COR-L47 (cell line): Measurements from ENCODE around the gene WNT2.

ENCODE experiments used
- DNase-seq: peaks from one replicate; lab custom pipeline; 2025; lab: John Stamatoyannopoulos, UW

Gene WNT2

GRCh38 chr7:117322741-117323304 is at the start of gene WNT2:
Gene WNT2 (minus strand): TSS chr7:117323058. CDS start chr7:117322989, 69 bp downstream.
- DNase-seq, result no peak

DNA sequence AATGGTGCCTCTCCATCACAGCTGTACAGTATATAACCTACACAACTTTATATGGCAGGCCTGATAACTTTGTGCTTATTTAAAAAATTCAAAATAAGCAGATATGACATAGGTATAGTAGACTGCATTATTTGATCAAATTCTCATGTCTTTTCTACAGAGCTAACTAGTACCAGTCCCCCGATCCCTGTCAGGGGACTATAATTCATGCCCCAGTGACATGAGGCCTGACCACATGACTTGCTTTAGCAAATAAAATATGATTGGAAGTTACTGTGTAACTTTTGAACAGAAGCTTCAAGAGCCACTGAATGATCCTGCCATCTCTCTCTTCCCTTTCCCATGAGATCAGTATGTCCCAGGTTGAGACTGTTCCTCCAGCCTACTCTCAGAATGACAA is 49.2 kb upstream of the WNT2 start:
- no peak for DNase-seq

GRCh38 chr7:117364339-117365080 is 41.7 kb upstream of the WNT2 start:
- no peak for DNase-seq

DNA sequence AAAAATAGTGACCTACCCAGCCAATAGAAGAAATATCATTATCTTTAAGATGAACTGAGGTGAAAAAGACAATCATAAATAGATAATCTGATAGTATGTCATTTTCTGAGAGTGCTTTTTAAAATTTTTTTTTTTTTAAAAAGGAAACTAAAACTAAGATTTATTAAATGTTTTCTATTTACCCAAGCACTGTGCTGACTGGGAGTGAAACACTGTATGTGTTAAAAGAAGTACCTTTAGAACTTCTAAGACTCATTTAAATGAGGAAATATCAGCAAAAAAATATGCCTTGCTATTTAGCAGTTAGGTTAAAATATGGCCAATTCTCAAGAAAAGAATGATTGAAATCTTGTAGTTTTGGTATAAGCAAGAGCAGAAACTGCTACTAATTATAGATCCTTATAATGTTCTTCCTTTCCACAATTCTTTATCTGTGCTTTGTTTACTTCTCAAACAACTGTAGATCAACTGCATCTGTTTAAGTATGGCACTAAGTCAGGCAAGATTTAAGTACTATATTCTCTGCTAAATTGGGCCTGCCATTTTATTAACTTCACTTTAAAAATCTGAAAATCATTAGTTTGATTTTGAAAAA is 39.5 kb upstream of the WNT2 start:
- no peak for DNase-seq

- no peak for DNase-seq
These were observed 27.2 kb upstream of the WNT2 start for GRCh38 chr7:117350027-117350426.

DNA sequence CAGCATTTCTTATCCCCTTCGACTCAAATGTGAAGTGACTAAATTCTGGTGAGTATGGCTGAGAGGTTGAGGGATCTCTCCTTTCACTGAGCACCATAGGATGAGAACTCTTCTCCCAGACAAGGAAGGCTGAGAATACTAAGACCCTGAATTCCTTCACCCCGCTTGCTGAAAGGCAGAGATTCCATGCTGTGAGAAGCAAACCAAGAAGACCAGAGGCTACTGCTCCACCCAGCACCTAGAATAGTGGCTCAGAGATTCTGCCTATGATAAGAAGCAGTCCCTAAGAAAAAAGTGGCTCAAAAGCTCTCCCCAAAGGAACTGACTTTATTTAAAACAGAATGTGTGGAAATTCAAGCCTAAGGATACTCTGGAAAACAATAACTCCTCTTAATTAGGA is 26.7 kb upstream of the WNT2 start:
- no peak for DNase-seq

- no peak for DNase-seq
These were observed 25.3 kb upstream of the WNT2 start for GRCh38 chr7:117347962-117348672.

DNA sequence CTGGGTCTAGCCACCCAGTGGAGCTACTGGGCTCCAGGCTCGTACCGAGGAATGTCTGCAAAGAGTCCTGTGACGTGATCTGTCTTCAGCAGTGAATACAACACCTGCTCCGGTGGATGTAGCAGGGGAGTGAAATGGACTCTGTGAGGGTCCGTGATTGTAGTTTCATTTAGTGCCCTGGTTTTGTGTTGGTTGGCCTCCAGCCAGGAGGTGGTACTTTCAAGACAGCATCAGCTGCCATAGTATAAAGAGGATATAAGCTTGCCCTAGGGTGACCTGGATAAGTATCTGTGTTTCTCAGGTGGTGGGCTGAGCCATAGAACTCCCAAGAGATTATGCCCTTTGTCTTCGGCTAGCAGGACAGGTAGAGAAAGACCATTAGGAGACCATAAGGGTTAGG is 24.6 kb upstream of the WNT2 start:
- no peak for DNase-seq

DNA sequence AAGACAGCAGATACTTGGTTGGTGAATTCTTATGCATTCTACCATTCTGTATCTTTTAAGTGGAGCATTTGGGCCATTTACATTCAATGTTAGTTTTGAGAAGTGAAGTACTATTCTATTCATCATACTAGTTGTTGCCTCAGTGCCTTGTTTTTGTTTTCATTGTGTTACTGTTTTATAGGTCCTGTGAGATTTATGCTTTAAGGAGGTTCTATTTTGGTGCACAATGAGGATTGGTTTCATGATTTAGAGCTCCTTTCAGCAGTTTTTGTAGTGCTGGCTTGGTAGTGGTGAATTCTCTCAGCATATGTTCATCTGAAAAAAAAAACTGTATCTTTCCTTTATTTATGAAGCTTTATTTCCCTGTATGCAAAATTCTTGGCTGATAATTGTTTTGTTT is 23.3 kb upstream of the WNT2 start:
- DNase-seq, result no peak

DNA sequence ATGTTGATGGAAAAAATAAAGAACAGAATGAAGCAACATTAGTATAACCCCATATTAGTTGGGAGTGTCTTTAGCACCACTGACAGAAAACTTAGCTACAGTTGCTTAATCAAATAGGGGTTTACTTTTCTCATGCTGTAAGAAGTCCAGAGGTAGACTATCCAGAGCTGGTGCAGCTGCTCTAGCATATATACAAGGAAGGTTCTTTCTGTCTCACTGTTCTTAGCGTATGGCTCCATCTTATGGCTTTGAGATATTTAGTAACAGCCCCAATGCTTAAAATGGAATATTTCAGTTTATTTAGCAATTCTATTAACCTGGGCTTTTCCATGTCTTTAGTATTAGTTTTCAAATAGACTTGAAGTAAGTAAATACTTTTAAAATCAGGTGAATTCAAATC is 15.2 kb upstream of the WNT2 start:
- DNase-seq, result no peak

GRCh38 chr7:117333168-117333567 is 10.3 kb upstream of the WNT2 start:
- no peak for DNase-seq

DNA sequence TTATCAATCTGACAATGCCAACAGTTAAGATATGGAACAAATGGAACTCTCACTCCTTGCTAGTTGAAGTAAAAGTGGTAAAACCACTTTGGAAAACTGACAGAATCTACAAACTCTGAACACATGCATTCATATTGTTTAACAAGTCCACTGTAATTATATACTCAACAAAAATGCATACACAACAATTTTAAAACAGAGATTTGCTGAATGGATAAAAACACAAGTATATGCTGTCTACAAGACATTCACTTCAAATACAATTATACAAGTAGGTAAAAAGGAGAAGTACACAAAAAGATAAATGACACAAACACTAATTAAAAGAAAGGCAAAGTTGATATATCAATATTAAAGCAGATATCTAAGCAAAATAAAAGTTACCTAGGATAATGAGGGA is 9.2 kb upstream of the WNT2 start:
- no peak for DNase-seq

DNA sequence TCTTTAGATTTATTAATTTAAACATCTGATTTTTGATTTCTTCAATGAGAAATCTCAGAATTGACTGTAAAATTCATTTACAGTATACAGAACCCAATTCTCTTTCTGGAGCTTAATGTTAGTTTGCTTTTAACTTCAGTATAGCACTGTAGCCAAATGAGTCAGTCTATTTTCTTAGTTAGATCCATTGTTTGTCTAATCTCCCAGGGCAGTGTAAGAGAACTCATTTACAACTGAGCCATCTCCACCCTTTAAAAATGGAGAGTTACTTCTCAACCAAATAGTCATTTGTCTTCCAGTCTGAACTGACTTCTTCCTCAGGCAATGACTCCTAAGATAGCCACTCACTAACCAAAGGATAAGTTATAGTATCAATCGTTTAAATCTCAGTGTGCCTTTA is 3.0 kb upstream of the WNT2 start:
- DNase-seq, result no peak

- DNase-seq, result no peak
These were observed 2.1 kb upstream of the WNT2 start for GRCh38 chr7:117324960-117325359.

GRCh38 chr7:117323851-117324711 is 1.2 kb upstream of the WNT2 start:
- DNase-seq, result no peak

GRCh38 chr7:117323305-117323850 is 520 bp upstream of the WNT2 start:
- DNase-seq, result no peak

GRCh38 chr7:117320523-117320922 is 2.3 kb downstream of the WNT2 start:
- no peak for DNase-seq

DNA sequence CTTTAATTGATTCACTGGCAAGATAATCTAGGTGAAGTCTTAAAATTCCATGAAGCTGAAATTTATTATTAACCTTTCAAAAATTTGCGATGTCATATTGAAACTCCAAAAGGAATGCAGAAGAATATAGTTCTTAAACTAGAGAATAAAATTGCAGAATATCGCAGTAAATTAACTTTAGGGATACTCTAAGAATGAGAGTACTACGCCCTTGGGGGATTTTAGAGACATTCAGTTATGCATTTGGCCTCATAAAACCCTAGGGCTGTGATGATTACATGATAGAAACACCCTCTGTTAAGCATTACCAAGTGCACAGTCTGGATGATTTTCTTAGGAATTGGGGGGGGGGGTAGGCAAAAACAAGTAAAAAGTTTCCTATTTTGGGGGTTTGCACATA is 3.7 kb downstream of the WNT2 start:
- DNase-seq, result no peak

DNA sequence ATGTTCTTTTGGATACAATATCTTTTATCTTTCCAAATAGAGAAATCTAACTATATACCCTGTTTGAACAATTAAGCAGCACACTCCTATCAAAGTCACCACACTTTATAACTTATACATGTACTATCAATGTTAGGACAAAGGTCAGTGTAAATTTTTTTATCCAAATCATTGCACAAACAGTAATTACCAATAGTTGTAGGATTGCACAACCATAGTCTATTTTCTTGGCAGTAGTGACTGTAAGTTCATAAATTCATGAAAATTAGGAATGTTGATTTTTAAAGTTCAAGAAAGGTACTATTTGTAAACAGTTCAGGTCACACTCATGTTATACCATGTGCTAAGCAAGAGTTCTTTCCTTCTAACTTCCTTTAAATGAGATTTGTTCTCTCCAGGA is 9.3 kb downstream of the WNT2 start:
- no peak for DNase-seq

GRCh38 chr7:117312593-117313580 is 10.0 kb downstream of the WNT2 start:
- no peak for DNase-seq

- DNase-seq, result no peak
These were observed 14.0 kb downstream of the WNT2 start for GRCh38 chr7:117308891-117309290.
